ENCODE data around the gene FCGR2B.
"Not testable (repeated sequence)": the region's sequence is repeated elsewhere in the genome, so short reads cannot be mapped to it uniquely, and the experiment has no call there.

DNA sequence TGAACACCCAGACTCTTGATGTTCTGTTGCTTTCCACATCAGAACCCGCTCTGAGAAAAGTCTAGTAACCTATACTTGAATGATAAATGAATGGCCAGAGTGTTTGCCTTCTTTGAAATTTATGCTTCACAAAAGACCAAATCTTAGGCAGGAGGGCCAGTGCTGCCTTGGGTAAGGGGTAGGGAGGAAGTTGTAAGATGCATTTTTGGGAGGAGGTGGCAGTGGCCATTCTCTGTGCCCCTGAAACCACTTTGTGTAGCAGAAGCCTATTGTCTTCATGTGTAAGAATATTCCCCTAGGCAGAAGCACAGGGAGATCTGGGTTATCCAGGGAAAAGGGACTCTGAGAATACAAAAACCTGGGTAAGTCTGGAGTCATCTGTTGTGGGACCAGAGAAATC, 626 bp downstream of the FCGR2B start:
- TF ChIP-seq SP1 (IDR thresholded peaks at IDR 0.05; ENCODE audit: low read depth); POLR2A (IDR thresholded peaks at IDR 0.05; ENCODE audit: borderline replicate concordance, extremely low read depth, insufficient read depth, insufficient read length); JUND (IDR thresholded peaks at IDR 0.05); ZNF274 (IDR thresholded peaks at IDR 0.05; ENCODE audit: low read depth, low read length); ZFX (IDR thresholded peaks at IDR 0.05); EZH2 (IDR thresholded peaks at IDR 0.05); RAD21 (IDR thresholded peaks at IDR 0.05; ENCODE audit: low read depth); CEBPB (IDR thresholded peaks at IDR 0.05; ENCODE audit: low read depth); POLR2AphosphoS5 (IDR thresholded peaks at IDR 0.05; ENCODE audit: low read depth, low read length): not testable (repeated sequence)
- TF ChIP-seq, protein P1, sequence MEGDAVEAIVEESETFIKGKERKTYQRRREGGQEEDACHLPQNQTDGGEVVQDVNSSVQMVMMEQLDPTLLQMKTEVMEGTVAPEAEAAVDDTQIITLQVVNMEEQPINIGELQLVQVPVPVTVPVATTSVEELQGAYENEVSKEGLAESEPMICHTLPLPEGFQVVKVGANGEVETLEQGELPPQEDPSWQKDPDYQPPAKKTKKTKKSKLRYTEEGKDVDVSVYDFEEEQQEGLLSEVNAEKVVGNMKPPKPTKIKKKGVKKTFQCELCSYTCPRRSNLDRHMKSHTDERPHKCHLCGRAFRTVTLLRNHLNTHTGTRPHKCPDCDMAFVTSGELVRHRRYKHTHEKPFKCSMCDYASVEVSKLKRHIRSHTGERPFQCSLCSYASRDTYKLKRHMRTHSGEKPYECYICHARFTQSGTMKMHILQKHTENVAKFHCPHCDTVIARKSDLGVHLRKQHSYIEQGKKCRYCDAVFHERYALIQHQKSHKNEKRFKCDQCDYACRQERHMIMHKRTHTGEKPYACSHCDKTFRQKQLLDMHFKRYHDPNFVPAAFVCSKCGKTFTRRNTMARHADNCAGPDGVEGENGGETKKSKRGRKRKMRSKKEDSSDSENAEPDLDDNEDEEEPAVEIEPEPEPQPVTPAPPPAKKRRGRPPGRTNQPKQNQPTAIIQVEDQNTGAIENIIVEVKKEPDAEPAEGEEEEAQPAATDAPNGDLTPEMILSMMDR (IDR thresholded peaks at IDR 0.05 in 2 of 3, conservative IDR thresholded peaks at IDR 0.05 in 1 of 3; ENCODE audit: borderline replicate concordance in 1 of 3, insufficient read depth in 1 of 3, low read depth in 2 of 3, low read length in 2 of 3), result not testable (repeated sequence)
- TF ChIP-seq, protein P2, sequence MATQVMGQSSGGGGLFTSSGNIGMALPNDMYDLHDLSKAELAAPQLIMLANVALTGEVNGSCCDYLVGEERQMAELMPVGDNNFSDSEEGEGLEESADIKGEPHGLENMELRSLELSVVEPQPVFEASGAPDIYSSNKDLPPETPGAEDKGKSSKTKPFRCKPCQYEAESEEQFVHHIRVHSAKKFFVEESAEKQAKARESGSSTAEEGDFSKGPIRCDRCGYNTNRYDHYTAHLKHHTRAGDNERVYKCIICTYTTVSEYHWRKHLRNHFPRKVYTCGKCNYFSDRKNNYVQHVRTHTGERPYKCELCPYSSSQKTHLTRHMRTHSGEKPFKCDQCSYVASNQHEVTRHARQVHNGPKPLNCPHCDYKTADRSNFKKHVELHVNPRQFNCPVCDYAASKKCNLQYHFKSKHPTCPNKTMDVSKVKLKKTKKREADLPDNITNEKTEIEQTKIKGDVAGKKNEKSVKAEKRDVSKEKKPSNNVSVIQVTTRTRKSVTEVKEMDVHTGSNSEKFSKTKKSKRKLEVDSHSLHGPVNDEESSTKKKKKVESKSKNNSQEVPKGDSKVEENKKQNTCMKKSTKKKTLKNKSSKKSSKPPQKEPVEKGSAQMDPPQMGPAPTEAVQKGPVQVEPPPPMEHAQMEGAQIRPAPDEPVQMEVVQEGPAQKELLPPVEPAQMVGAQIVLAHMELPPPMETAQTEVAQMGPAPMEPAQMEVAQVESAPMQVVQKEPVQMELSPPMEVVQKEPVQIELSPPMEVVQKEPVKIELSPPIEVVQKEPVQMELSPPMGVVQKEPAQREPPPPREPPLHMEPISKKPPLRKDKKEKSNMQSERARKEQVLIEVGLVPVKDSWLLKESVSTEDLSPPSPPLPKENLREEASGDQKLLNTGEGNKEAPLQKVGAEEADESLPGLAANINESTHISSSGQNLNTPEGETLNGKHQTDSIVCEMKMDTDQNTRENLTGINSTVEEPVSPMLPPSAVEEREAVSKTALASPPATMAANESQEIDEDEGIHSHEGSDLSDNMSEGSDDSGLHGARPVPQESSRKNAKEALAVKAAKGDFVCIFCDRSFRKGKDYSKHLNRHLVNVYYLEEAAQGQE (IDR thresholded peaks at IDR 0.05; ENCODE audit: low read depth), result not testable (repeated sequence)
- TF ChIP-seq, protein P3, sequence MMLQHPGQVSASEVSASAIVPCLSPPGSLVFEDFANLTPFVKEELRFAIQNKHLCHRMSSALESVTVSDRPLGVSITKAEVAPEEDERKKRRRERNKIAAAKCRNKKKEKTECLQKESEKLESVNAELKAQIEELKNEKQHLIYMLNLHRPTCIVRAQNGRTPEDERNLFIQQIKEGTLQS (IDR thresholded peaks at IDR 0.05), result not testable (repeated sequence)
